GM21576 (cell line): ENCODE data around the gene RPS18.
"Not testable (repeated sequence)": the region's sequence is repeated elsewhere in the genome, so short reads cannot be mapped to it uniquely, and the experiment has no call there.

Experiments used
- ATAC-seq: cut with Tn5 transposase; IDR thresholded peaks from one replicate; pipeline ENCODE4 v1.9.1; 2021; ENCODE audit warnings: mild to moderate bottlenecking, moderate library complexity; ENCODE audit not compliant: unreplicated experiment

The RPS18 gene

DNA sequence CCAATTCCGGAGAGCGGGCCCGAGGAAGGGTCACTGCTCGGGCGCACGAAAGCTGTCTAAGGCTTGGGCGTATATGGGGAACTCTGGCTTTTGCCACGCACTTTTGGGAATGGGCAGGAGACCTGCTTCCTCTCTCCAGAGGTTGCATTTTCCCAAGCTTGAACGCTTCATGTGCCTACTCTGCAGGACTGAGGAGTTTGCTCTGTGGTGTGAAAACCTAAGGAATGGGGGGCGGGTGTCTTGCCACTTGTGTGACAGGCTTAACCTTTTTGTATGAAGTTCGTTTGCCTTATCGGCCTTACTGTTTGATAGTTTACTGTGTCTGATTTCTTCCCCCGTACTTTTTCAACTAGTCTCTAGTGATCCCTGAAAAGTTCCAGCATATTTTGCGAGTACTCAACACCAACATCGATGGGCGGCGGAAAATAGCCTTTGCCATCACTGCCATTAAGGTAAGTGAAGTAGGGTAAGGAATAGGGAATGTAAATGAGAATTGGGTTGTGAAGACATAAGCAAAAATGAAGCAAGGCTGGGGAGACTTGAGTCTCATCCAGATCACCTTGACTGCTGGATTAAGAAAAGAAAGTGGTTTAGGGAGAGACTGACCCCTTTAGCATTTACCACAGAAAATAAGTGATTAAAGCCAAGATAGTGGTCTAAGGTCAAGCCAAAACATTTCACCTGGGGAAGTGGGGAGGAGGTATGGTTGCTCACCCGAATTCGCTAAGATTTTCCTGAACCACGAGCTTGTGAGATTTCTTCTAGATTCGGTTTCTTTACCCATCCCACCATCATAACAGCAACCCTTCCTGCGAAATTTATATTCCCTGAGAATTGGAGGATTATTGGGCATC, 627 bp downstream of the RPS18 start:
- ATAC-seq: peak; percentile 2

- no peak for ATAC-seq
These were observed 1.5 kb downstream of the RPS18 start for GRCh38 chr6:33273129-33273923.

GRCh38 chr6:33273924-33274902, 2.3 kb downstream of the RPS18 start:
- no peak for ATAC-seq

DNA sequence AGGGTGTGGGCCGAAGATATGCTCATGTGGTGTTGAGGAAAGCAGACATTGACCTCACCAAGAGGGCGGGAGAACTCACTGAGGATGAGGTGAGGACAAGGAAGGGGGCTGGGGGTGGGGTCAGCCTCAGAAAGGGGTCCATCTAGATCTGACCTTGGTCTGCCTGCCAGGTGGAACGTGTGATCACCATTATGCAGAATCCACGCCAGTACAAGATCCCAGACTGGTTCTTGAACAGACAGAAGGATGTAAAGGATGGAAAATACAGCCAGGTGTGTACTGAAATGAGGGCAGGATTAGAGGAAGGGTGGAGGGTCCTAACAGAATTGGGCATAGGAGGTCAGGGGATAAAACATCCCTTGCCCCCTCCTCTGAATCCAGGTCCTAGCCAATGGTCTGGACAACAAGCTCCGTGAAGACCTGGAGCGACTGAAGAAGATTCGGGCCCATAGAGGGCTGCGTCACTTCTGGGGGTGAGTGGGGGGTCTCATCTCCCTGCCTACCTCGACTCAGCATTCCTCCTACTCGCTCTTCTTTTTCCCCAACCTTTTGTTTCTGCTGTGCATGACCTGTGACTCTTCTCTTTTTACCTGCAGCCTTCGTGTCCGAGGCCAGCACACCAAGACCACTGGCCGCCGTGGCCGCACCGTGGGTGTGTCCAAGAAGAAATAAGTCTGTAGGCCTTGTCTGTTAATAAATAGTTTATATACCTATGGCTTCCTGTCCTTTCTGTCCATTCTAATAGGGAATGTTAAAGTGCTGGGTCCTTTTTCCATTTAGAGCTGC, 4.1 kb downstream of the RPS18 start:
- not testable (repeated sequence) for ATAC-seq

DNA sequence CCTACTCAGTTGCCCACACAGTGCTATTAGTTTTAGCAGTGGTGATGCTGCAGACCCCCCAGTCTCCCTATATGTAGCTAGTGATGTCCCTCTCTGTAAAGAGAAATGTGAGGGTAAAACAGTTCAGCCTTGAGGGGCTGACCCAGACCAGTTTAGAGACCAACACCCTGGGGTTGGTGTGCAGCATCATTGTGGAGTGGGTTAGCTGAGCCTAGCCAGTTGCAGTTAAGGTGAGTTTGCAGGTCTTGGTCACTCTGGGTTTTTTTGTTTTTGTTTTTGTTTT, 4.6 kb downstream of the RPS18 start:
- ATAC-seq: no peak

DNA sequence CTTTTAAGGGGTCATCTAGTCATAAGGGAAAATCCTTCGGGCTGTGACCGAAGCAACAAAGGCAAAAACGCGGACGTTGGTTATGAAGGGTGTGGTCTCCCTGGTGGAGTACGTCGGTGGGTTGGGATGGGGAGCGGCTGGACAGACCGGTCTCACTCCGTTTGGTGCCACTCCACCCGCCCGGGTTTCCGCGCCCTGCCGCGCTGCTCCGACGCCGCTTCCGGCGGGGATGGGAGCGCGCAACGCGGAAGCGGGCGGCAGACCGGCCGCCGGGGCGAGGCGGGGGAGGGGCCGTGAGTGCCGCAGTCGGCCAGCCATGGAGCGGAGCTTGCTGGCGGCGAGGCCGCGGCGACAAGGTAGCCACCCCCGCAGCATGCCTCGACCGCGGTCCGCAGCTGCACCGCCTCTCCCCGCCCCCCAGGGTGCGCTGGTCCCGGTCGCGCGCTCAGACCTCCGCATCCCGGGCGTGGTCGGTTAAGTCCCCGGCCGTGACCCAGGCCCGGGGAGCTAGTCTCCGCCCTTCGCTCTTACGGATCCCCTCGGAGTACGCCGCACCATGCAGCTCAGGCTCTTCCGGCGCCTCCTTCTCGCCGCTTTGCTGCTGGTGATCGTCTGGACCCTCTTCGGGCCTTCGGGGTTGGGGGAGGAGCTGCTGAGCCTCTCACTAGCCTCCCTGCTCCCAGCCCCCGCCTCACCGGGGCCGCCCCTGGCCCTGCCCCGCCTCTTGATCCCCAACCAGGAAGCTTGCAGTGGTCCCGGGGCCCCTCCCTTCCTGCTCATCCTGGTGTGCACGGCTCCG, 5.2 kb downstream of the RPS18 start, which contains the start of gene B3GALT4:
TSS of gene B3GALT4 (plus strand) at position 260 of the 799 bp plus-strand sequence. CDS start at position 557, 297 bp downstream.
- peak; percentile 43 for ATAC-seq

GRCh38 chr6:33277663-33278391, 6.0 kb downstream of the RPS18 start:
- ATAC-seq: peak; percentile 12

- ATAC-seq: no peak
These were observed 6.5 kb downstream of the RPS18 start for GRCh38 chr6:33278392-33278741.

GRCh38 chr6:33278810-33279209, 6.9 kb downstream of the RPS18 start:
- no peak for ATAC-seq

DNA sequence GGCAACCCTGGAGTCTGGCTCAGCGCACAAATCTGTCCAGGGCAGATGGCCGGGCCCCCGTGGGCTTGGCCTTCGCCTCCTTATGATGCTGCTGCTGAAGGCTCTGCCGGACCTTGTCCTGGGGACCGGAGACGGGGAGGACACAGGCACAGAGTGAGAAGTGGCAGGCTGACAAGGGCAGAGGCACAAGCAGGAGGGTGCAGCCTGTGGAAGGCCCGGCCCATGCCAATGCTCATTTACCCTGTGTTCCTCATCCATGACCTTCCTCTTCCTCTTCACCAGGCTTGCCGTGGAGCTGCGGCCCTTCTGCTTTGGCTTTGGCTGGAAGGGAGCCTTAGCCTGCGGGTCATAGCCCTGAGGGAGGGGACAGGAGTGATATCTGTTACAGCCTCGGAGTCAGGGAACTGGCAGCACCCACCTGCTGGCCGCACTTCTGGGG, 7.4 kb downstream of the RPS18 start:
- ATAC-seq: no peak

DNA sequence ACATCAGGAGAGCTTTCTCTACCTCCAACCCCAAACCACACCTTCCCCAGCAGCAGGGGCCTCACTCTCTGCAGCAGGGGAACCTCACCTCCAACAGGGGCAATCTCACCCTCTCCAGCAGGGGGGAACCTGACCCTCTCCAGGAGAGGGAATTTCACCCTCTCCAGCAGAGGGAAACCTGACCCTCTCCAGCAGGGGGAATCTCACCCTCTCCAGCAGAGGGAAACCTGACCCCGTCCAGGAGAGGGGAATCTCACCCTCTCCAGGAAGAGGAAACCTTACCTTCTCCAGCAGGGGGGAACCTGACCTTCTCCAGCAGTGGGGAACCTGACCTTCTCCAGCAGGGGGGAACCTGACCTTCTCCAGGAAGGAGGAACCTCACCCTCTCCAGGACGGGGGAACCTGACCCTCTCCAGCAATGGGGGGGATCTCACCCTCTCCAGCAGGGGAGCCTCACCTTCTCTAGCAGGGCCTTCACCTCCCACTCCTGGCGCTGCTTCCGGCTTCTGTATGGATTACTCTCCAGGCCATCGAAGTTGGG, 8.2 kb downstream of the RPS18 start:
- no peak for ATAC-seq

GRCh38 chr6:33280539-33280938, 8.7 kb downstream of the RPS18 start:
- no peak for ATAC-seq

DNA sequence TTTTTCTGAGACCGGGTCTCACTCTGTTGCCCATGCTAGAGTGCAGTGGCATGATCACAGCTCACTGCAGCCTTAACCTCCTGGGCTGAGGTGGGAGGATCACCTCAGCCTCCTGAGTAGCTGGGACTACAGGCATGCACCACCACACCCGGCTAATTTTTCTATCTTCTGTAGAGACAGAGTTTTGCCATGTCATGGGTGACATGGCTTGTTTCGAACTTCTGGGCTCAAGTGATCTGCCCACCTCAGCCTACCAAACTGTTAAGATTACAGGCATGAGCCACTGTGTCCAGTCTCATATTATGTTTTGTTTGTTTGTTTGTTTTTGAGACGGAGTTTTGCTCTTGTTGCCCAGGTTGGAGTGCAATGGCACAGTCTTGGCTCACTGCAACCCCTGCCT, 13.3 kb downstream of the RPS18 start:
- ATAC-seq: not testable (repeated sequence)

- no peak for ATAC-seq
These were observed 15.4 kb downstream of the RPS18 start for GRCh38 chr6:33286946-33287914.

DNA sequence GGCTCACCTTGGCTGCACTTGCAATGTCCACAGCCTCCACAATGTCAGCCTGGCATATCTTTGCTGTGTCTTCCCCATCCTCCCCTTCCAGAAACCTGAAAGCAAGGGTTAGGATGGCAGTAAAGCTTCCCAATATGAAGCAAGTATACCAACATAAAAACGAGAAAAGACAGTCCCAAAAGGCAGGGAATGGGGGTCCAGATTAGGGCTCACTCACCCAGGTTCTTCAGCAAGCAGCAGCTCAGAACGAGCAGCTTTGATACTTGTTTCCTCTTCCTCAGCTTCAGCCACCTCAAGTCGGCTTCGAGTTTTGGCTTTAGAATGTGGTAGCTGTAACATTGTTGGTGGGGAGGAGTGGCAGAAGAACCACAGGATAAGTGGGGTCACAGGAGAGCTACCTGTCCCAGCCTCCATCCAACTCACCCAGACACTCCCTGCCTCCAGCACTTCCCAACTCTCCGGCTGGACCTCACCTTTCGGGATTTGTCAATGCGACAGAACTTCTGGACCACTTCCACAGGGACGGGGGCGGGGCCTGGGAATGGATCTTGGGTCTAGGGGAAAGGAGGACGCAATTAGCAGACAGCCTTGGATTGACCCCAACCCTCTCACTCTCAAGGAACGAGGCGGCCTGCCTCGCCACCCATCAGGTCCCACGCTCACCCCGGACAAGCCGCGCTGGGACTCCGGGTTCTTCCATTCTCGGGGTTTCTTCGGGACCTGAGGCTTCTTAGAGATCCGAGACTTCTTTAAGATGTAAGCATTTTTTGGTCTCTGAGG, 16.5 kb downstream of the RPS18 start:
- ATAC-seq: no peak
